Bronchial epithelial cell (primary cell): ENCODE results near the gene USP54. TPM values are rescaled to one million over a fixed set of nuclear protein-coding genes. Genes with fewer than 3 reads are reported as not detected.

Source experiments
- DNase-seq: peaks from one replicate; pipeline ENCODE4 v3.0.0-alpha.2; 2010; ENCODE audit warnings: low read depth
- FAIRE-seq: peaks from 2 replicates; lab custom pipeline; 2011; peaks lifted over from hg19 to GRCh38; lab: Jason Lieb, UNC
- H3K27me3 ChIP-seq: 2 replicates; pipeline ENCODE4 v1.5.1; 2011; ENCODE audit warnings: low read length; ENCODE audit not compliant: control insufficient read depth, insufficient read depth
- H3K36me3 ChIP-seq: 2 replicates; pipeline ENCODE4 v1.5.1; 2011; ENCODE audit warnings: low read length; ENCODE audit not compliant: control insufficient read depth, insufficient read depth
- H3K4me3 ChIP-seq: 2 replicates; pipeline ENCODE4 v1.5.1; 2011; ENCODE audit warnings: mild to moderate bottlenecking, low read depth, low read length, control low read depth
- total RNA-seq: library from RNA; depleted of rRNA; stranded (reverse); fragments of >200 nt; gene quantifications from 2 replicates; pipeline ENCODE4 v1.2.1, GENCODE V29; 2014
- TF ChIP-seq, protein P1 (sequence below): IDR thresholded peaks from 2 replicates; pipeline ENCODE4 v1.5.1; 2011; ENCODE audit warnings: mild to moderate bottlenecking, moderate library complexity, low read length, control low read depth, inconsistent platforms; ENCODE audit not compliant: insufficient read depth, severe bottlenecking

Gene USP54
- total RNA-seq, 1 donor from 2014 or later: 5.8 TPM

DNA sequence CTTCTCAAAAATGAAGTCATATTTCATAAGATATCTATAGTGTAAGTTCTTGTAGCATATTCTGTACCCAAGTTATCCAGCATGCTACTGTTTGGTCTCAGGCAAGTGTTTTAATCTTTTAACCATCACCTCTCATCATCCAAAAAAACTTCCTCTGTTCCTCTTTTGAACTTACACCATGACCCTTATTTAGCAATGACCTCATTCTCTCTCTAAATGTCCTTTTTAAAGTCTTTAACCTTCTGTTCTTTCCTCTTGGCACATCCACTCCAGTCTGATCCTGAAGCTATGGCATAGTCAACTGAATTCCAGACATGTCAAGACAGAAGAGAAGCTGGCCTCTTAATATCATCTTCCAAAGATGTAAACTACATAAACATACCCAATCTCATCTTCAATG is 121.6 kb downstream of the USP54 start:
- peaks cover 4% of the 10 kb centered on the region for H3K36me3 ChIP-seq
- TF ChIP-seq, protein P1, sequence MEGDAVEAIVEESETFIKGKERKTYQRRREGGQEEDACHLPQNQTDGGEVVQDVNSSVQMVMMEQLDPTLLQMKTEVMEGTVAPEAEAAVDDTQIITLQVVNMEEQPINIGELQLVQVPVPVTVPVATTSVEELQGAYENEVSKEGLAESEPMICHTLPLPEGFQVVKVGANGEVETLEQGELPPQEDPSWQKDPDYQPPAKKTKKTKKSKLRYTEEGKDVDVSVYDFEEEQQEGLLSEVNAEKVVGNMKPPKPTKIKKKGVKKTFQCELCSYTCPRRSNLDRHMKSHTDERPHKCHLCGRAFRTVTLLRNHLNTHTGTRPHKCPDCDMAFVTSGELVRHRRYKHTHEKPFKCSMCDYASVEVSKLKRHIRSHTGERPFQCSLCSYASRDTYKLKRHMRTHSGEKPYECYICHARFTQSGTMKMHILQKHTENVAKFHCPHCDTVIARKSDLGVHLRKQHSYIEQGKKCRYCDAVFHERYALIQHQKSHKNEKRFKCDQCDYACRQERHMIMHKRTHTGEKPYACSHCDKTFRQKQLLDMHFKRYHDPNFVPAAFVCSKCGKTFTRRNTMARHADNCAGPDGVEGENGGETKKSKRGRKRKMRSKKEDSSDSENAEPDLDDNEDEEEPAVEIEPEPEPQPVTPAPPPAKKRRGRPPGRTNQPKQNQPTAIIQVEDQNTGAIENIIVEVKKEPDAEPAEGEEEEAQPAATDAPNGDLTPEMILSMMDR: no peak
- FAIRE-seq: no peak

DNA sequence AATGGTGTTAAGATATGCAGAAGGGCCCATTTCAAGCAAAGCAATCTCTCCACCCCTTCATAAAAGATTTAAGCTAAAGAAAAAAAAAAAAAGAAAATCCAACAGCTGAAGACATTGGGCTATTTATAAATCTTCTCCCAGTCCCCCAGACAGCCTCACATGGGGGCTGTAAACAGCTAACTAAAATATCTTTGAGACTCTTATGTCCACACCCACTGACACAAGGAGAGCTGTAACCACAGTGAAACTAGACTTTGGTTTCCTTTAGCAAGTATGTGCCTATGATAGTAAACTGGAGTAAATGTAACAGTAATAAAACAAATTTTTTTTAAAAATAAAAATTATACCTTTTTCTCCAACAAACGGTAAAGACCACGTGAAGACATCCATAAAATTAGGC is 123.9 kb downstream of the USP54 start:
- no peaks in the 10 kb centered on the region for H3K27me3 ChIP-seq
- no peak for DNase-seq
- TF ChIP-seq, protein P1: no peak
- no peak overlapping the region for H3K4me3 ChIP-seq
- no peak for FAIRE-seq
- H3K36me3 ChIP-seq: peaks cover 1% of the 10 kb centered on the region

More for the DNA sequence above, 121.6 kb downstream of the USP54 start:
- H3K4me3 ChIP-seq: no peak overlapping the region
- no peak for DNase-seq
- no peaks in the 10 kb centered on the region for H3K27me3 ChIP-seq

DNA sequence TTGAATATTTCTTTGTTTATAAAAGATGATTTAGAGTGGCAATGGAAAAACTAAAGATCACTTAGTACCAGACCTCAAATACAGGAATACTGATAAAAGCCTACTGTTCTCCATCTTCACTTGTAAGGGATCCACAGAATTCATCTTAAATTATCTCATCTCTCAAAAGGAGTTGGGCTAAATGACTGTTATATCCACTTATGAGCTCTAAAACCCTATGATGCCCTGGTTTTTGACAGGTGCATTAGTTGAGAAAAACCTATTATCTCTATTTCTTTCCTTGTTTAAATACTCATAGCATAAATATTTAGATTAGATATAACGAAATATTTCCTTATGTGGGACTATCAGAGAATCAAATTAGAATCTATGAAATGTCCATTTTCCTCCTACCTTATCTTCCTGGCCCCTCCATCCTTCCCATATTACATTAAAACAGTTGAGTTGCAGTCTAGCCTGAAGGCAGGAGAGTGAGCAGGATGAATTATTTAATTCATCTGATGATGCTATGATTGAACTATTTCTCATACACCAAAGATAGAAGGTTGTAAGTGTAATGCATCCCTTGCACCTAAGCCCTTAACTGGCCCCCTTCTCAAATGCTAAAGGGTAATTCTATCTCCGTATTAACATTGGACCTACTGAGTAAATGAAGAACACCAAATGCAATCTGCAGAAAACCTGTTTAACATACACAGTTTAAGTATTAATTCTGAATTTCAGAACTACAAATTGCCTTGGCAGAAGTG is 125.0 kb downstream of the USP54 start:
- H3K36me3 ChIP-seq: peaks cover 1% of the 10 kb centered on the region
- DNase-seq: no peak
- H3K4me3 ChIP-seq: no peak overlapping the region
- no peaks in the 10 kb centered on the region for H3K27me3 ChIP-seq
- TF ChIP-seq, protein P1: no peak
- FAIRE-seq: no peak

DNA sequence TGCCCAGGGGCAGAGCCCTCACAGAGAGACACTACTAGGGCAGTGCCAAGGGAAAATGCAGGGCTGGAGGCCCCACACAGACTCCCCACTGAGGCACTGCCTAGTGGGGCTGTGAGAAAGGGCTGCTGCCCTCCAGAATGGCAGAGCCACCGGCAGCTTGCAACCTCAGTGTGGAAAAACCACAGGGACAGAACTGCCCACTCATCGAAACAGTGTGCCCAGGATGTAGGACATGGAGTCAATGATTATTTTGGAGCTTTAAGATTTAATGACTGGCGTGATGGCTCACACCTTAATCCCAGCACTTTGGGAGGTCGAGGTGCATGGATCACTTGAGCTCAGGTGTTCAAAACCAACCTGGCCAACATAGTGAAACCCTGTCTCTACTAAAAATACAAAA is 130.2 kb downstream of the USP54 start:
- no peak for FAIRE-seq
- TF ChIP-seq, protein P1: no peak
- Histone ChIP-seq H3K36me3 (no peaks in the 10 kb centered on the region), H3K4me3 (no peak overlapping the region), H3K27me3 (no peaks in the 10 kb centered on the region)
- no peak for DNase-seq

DNA sequence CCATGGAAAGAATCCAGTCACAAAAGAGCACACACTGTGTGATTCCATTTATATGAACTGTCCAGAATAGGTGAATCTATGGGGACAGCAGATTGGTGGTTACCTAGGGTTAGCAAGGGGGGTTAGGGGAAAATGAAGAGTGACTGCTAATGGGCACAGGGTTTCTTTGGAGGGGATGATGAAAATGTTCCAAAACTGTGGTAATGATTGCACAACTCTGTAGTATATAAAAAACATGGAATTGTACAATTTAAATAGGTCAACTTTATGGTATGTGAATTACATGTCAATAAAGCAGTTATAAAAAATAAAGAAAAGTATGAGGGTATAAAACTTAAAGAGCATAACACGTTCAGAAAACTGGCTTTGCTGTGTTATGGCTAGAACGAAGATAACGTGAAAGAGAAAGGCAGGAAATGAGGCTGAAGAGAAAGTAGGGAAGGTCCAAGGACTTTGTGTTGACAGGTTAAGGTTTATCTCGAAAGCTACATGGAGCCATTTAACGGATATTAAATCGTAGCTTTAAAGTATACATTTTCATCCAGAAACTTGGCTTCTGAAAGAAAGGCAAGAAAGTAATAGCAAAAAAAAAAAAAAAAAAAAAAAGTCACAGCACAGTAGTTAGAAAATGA is 131.3 kb downstream of the USP54 start:
- TF ChIP-seq, protein P1: no peak
- H3K36me3 ChIP-seq: no peaks in the 10 kb centered on the region
- no peak for DNase-seq
- no peak overlapping the region for H3K4me3 ChIP-seq
- no peak for FAIRE-seq
- no peaks in the 10 kb centered on the region for H3K27me3 ChIP-seq
